DOHH2 (cell line): ENCODE results near the gene KAT6B.

Source experiments
- H3F3A ChIP-seq: fragments of 200-600 bp; sonication (generic), shearing (Covaris generic); 2 replicates; pipeline ENCODE4 v1.6.0; 2016; ENCODE audit warnings: antibody characterized with exemption, mild to moderate bottlenecking; ENCODE audit not compliant: control insufficient read depth, insufficient read depth
- H3K27ac ChIP-seq: fragments of 200-600 bp; sonication (generic); 2 replicates; pipeline ENCODE4 v1.5.1; 2014; ENCODE audit warnings: low read depth, mild to moderate bottlenecking, low read length, moderate library complexity
- H3K27me3 ChIP-seq: fragments of 200-600 bp; sonication (generic); 2 replicates; pipeline ENCODE4 v1.6.1; 2014; ENCODE audit warnings: mild to moderate bottlenecking, low read length, mixed read lengths; ENCODE audit not compliant: control insufficient read depth
- H3K36me3 ChIP-seq: fragments of 200-600 bp; sonication (generic); 2 replicates; pipeline ENCODE4 v1.6.1; 2014; ENCODE audit warnings: mild to moderate bottlenecking, low read length, moderate library complexity, mixed read lengths; ENCODE audit not compliant: control insufficient read depth
- H3K4me1 ChIP-seq: fragments of 200-600 bp; sonication (generic); 2 replicates; pipeline ENCODE4 v1.6.1; 2014; ENCODE audit warnings: mild to moderate bottlenecking, low read length, mixed read lengths; ENCODE audit not compliant: control insufficient read depth
- H3K4me2 ChIP-seq: fragments of 200-600 bp; sonication (generic); 2 replicates; pipeline ENCODE4 v1.6.0; 2014; ENCODE audit warnings: mild to moderate bottlenecking, low read length, moderate library complexity
- H3K4me3 ChIP-seq: fragments of 200-600 bp; sonication (generic); 2 replicates; pipeline ENCODE4 v1.5.1; 2014; ENCODE audit warnings: mild to moderate bottlenecking, low read length, mixed read lengths
- H3K79me2 ChIP-seq: fragments of 200-600 bp; sonication (generic); 2 replicates; pipeline ENCODE4 v1.6.1; 2014; ENCODE audit warnings: mild to moderate bottlenecking, low read length, mixed read lengths; ENCODE audit not compliant: control insufficient read depth
- H3K9me2 ChIP-seq: fragments of 200-600 bp; sonication (generic); replicated peaks from 2 replicates; pipeline ENCODE4 v1.6.1; 2014; ENCODE audit warnings: mild to moderate bottlenecking, low read length, mixed read lengths; ENCODE audit not compliant: control insufficient read depth
- H3K9me3 ChIP-seq: fragments of 200-600 bp; sonication (generic); 2 replicates; pipeline ENCODE4 v1.6.1; 2014; ENCODE audit warnings: antibody characterized with exemption, low read length, mixed read lengths; ENCODE audit not compliant: control insufficient read depth, insufficient read depth
- H4K20me1 ChIP-seq: fragments of 200-600 bp; sonication (generic); 2 replicates; pipeline ENCODE4 v1.6.0; 2014; ENCODE audit warnings: low read depth, mild to moderate bottlenecking, antibody characterized with exemption, low read length, moderate library complexity; ENCODE audit not compliant: control insufficient read depth, insufficient read depth
- EZH2phosphoT487 ChIP-seq: fragments of 200-600 bp; sonication (generic); IDR thresholded peaks from 2 replicates; pipeline ENCODE4 v1.6.1; 2017; ENCODE audit warnings: borderline replicate concordance, mild to moderate bottlenecking, antibody characterized with exemption, low read length, moderate library complexity, mixed read lengths
- TF ChIP-seq, protein P1 (sequence below): fragments of 200-600 bp; sonication (generic); IDR thresholded peaks from one replicate; pipeline ENCODE4 v1.5.1; 2014; ENCODE audit warnings: antibody characterized with exemption, mild to moderate bottlenecking, low read depth, low read length; ENCODE audit not compliant: poor library complexity, severe bottlenecking

The KAT6B gene

DNA sequence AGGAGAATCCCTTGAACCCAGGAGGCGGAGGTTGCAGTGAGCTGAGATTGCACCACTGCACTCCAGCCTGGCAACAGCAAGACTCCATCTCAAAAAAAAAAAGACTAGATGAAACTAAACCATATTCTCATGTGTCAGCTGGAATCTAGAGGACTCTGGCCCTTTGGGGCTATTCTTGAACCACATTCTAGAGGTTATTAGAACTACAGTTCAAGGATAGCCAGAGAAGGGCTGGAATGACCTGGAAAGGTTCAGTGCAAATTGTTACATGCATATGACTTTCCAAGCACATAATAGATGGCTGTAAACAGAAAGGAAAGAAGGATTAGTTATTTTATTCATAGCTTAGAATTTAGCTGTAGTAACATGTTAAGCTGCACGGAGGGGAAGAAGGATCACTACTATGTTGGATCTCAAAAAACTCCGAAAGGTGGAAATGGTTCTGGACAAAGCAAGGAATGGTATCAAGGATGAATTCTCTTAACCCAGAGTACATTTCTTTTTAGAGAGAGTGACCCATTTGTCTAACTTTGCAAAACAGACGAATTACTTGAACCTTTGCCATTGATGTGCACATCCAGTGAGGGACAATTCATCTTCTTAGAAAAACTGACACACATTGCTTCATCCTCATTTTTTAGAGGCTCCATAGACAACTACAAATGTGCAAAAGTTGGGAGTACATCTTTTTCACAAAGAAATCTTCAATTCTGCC lies 161.1 kb downstream of the KAT6B start:
- Histone ChIP-seq H3K79me2 (no peaks in the 10 kb centered on the region), H3K9me2 (no peaks in the 10 kb centered on the region), H3K36me3 (peaks cover 3% of the 10 kb centered on the region), H3F3A (no peaks in the 10 kb centered on the region), H3K4me3 (no peak overlapping the region), H3K4me1 (peaks cover 4% of the 10 kb centered on the region), H4K20me1 (no peaks in the 10 kb centered on the region), H3K4me2 (no peak overlapping the region), H3K27me3 (no peaks in the 10 kb centered on the region), H3K27ac (no peak overlapping the region), H3K9me3 (no peaks in the 10 kb centered on the region)
- TF ChIP-seq, protein P1, sequence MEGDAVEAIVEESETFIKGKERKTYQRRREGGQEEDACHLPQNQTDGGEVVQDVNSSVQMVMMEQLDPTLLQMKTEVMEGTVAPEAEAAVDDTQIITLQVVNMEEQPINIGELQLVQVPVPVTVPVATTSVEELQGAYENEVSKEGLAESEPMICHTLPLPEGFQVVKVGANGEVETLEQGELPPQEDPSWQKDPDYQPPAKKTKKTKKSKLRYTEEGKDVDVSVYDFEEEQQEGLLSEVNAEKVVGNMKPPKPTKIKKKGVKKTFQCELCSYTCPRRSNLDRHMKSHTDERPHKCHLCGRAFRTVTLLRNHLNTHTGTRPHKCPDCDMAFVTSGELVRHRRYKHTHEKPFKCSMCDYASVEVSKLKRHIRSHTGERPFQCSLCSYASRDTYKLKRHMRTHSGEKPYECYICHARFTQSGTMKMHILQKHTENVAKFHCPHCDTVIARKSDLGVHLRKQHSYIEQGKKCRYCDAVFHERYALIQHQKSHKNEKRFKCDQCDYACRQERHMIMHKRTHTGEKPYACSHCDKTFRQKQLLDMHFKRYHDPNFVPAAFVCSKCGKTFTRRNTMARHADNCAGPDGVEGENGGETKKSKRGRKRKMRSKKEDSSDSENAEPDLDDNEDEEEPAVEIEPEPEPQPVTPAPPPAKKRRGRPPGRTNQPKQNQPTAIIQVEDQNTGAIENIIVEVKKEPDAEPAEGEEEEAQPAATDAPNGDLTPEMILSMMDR: no peak
- no peak for TF ChIP-seq EZH2phosphoT487

DNA sequence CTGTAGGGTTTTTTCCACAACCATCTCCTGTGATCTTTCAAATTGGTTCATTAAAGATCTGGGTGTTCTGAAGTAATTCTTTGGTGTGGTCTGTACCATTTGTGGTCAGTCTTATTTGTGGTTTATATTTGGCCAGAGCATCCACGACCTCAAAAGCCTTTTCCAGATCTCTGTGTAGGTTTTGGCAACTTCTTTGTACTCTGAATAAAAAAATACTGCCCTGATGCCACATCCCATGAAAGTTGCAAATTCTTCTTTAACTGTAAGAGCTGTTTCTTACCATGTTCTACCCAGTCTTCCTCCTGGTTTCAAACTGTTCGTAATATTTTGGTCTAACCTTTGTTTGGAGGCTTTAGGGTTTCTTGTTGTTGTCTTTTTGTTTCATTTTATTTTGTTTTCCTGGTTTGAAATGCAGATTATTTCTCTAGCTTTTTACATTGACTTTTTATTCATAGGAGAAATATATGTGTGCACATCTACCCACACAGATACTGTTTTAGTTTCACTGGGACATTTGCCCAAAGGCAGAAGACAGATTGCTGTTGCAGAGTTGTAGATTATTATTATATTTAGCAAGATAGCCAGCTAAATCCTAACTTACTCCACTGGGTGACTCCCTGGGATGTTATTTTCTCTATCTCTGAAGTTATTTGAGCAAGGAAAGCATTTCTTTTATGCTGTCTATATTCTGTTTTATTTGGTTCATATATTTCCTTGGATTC lies 161.8 kb downstream of the KAT6B start:
- TF ChIP-seq EZH2phosphoT487: no peak
- TF ChIP-seq, protein P1: no peak
- Histone ChIP-seq H3K36me3 (peaks cover 6% of the 10 kb centered on the region), H3K79me2 (no peaks in the 10 kb centered on the region), H3K4me2 (no peak overlapping the region), H4K20me1 (no peaks in the 10 kb centered on the region), H3K4me1 (no peaks in the 10 kb centered on the region), H3K27ac (no peak overlapping the region), H3K9me3 (no peaks in the 10 kb centered on the region), H3F3A (no peaks in the 10 kb centered on the region), H3K27me3 (no peaks in the 10 kb centered on the region), H3K9me2 (no peaks in the 10 kb centered on the region), H3K4me3 (no peak overlapping the region)

- Histone ChIP-seq H3K9me2 (no peaks in the 10 kb centered on the region), H3K36me3 (peaks cover 6% of the 10 kb centered on the region), H3K4me3 (no peak overlapping the region), H3K27ac (no peak overlapping the region), H3F3A (no peaks in the 10 kb centered on the region), H3K9me3 (no peaks in the 10 kb centered on the region), H3K27me3 (no peaks in the 10 kb centered on the region), H3K79me2 (no peaks in the 10 kb centered on the region), H4K20me1 (no peaks in the 10 kb centered on the region), H3K4me1 (no peaks in the 10 kb centered on the region), H3K4me2 (no peak overlapping the region)
- TF ChIP-seq EZH2phosphoT487: no peak
- TF ChIP-seq, protein P1: no peak
Measured at GRCh38 chr10:74988832-74989561, 162.6 kb downstream of the KAT6B start.
